ENCODE measurements around the gene CEP85.

CEP85 gene

GRCh38 chr1:26295194-26296138 is 61.5 kb downstream of the CEP85 start:
- no peak for TF ChIP-seq CTCF (IDR thresholded peaks at IDR 0.05; ENCODE audit: control extremely low read depth, extremely low read depth, low read depth, missing control alignments)
- ChIA-PET POLR2A (interaction anchor here (2.1 kb wide), 1 partner anchor 23 kb away, joined by 5 read pairs; the partner anchor contains the start of gene CD52), CTCF (interaction anchor here (0.7 to 21.9 kb wide), 7 partner anchors 10 to 59 kb away, joined by 3 to 690 read pairs (median 4); partner anchors contain the start of genes CD52, CRYBG2 and UBXN11)

GRCh38 chr1:26296340-26297056 is 62.5 kb downstream of the CEP85 start:
- no peak for DNase-seq (ENCODE audit: extremely low spot score)
- TF ChIP-seq CTCF (IDR thresholded peaks at IDR 0.05; ENCODE audit: control extremely low read depth, extremely low read depth, low read depth, missing control alignments): no peak
- ChIA-PET CTCF (interaction anchor here (0.7 to 8.2 kb wide), 6 partner anchors 8 to 58 kb away, joined by 3 to 65 read pairs (median 4); partner anchors contain the start of genes CD52, CRYBG2 and UBXN11), POLR2A (interaction anchor here (2.1 kb wide), 1 partner anchor 21 kb away, joined by 5 read pairs; the partner anchor contains the start of gene CD52)

More at GRCh38 chr1:26295194-26296138, 61.5 kb downstream of the CEP85 start:
- DNase-seq (ENCODE audit: extremely low spot score): no peak

GRCh38 chr1:26297057-26297790 is 63.2 kb downstream of the CEP85 start:
- POLR2A ChIA-PET: interaction anchor here (2.1 kb wide), 1 partner anchor 21 kb away, joined by 5 read pairs; the partner anchor contains the start of gene CD52
- no peak for TF ChIP-seq CTCF (IDR thresholded peaks at IDR 0.05; ENCODE audit: control extremely low read depth, extremely low read depth, low read depth, missing control alignments)
- DNase-seq (ENCODE audit: extremely low spot score): no peak
- CTCF ChIA-PET: interaction anchor here (0.7 to 8.2 kb wide), 7 partner anchors 8 to 57 kb away, joined by 3 to 65 read pairs (median 5); partner anchors contain the start of genes CD52 and CRYBG2

DNA sequence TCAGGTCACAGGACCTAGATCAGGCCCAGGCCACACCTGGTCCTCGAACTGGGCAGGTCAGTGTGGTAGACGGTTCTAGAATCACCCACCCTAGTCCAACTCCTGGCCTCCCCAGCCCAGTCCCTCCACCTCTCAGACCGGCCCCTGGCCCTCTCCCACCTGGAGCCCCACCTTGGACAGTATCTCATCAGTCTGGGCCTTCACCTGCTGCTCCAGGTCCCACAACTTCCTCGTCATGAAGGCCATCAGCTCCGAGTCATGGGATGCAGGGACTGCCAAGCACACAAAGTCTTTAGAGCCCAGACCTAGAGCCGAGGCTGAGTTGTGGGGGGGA is 63.8 kb downstream of the CEP85 start:
- TF ChIP-seq CTCF (IDR thresholded peaks at IDR 0.05; ENCODE audit: control extremely low read depth, extremely low read depth, low read depth, missing control alignments): no peak
- ChIA-PET POLR2A (interaction anchor here (2.1 kb wide), 1 partner anchor 20 kb away, joined by 5 read pairs; the partner anchor contains the start of gene CD52), CTCF (interaction anchor here (1.1 to 8.2 kb wide), 3 partner anchors 9 to 24 kb away, joined by 5 to 65 read pairs (median 11); no protein-coding TSS in a partner anchor)
- no peak for DNase-seq (ENCODE audit: extremely low spot score)

DNA sequence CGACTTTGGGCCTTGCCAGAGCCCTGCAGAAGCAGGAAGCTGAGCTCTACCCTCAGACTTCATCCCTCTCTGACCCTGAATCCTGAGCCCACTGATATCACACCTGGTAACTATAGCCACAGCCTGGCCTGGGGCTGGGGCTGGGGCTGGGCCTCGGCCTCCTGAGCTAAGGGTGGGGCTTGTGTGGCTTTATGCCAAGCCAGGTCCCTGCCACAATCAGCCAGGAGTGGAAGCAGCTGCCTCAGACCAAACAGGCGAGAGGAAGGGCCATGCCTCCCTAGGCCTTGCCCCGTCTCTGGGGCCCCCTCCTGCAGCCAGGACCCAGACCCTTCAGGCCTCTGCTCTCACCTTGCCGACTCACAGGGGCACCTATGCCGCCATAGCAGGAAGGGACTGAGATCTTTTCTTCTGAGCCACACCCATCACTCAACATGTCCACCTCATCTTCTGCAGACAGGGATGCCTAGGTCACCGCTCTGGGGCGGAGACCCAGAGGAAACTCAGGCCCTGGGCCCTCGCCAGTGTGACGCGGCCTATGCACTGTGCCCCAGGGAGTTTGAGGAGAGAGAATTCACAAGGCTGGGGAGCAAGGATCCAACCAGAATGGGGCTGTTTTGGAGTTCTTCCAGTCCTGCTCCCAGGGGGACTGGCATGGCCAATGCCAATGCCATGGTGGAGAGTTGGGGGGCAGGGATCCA is 66.7 kb downstream of the CEP85 start:
- no peak for TF ChIP-seq CTCF (IDR thresholded peaks at IDR 0.05; ENCODE audit: control extremely low read depth, extremely low read depth, low read depth, missing control alignments)
- DNase-seq (ENCODE audit: extremely low spot score): no peak
- CTCF ChIA-PET: interaction anchor here (1.0 to 8.2 kb wide), 6 partner anchors 12 to 117 kb away, joined by 3 to 65 read pairs (median 7); partner anchors contain the start of gene CD52
- POLR2A ChIA-PET: no interaction called here
